T-helper 1 cell treated with Interleukin-12 subunit alpha and Interleukin-12 subunit beta and Interleukin-4 antibody, amounts not matched to agents 30 μg/mL and 1 μg/mL, for 36 hours (primary cell): Measurements from ENCODE around the gene WBP1L.
"Not testable (repeated sequence)": the region's sequence is repeated elsewhere in the genome, so short reads cannot be mapped to it uniquely, and the experiment has no call there.

ENCODE experiments used
- H3K27ac Mint-ChIP-seq: one replicate; pipeline ENCODE4 v1.8.0; 2021; ENCODE audit warnings: mild to moderate bottlenecking, mixed read lengths
- H3K27me3 Mint-ChIP-seq: one replicate; pipeline ENCODE4 v1.8.0; 2021; ENCODE audit warnings: low read depth, mixed read lengths
- H3K36me3 Mint-ChIP-seq: one replicate; pipeline ENCODE4 v1.8.0; 2021; ENCODE audit warnings: low read depth, mixed read lengths
- H3K4me1 Mint-ChIP-seq: one replicate; pipeline ENCODE4 v1.8.0; 2021; ENCODE audit warnings: low read depth, mixed read lengths
- H3K4me3 Mint-ChIP-seq: one replicate; pipeline ENCODE4 v1.8.0; 2021; ENCODE audit warnings: mild to moderate bottlenecking, moderate library complexity, mixed read lengths
- H3K9me3 Mint-ChIP-seq: one replicate; pipeline ENCODE4 v1.8.0; 2021; ENCODE audit warnings: mixed read lengths

The WBP1L gene

GRCh38 chr10:102735065-102735562 is 8.6 kb upstream of the WBP1L start:
- peaks cover 2% of the 10 kb centered on the region for H3K4me1 Mint-ChIP-seq
- H3K9me3 Mint-ChIP-seq: no peaks in the 10 kb centered on the region
- peaks cover 4% of the 10 kb centered on the region for H3K36me3 Mint-ChIP-seq
- H3K27ac Mint-ChIP-seq: peak overlapping the region; percentile 52
- H3K27me3 Mint-ChIP-seq: no peaks in the 10 kb centered on the region
- H3K4me3 Mint-ChIP-seq: no peak overlapping the region

DNA sequence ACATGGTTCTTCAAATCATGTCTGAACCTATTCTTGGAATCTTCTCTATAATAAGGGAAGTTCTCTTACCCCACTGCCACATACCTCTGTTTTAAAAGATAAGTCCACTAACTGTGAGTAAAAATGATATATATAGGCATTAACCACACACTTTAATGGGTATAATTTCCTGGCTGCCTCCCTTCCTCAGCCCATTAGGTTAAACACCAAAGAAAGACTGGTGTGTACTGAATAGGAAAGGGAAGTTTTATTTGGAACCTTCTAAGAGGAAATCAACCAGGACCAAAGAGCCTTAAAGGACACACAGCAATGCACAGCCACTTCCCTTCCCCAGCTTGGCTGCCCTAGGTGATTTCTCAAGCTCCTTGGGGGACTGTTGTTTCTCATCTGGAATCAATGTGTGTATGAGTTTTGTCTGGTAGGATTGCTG is 5.0 kb upstream of the WBP1L start:
- Mint-ChIP-seq H3K9me3 (peaks cover 6% of the 10 kb centered on the region), H3K4me3 (no peak overlapping the region), H3K36me3 (no peaks in the 10 kb centered on the region), H3K27me3 (no peaks in the 10 kb centered on the region), H3K27ac (no peak overlapping the region), H3K4me1 (peaks cover 7% of the 10 kb centered on the region)

- H3K36me3 Mint-ChIP-seq: peaks cover 4% of the 10 kb centered on the region
- no peaks in the 10 kb centered on the region for H3K27me3 Mint-ChIP-seq
- H3K4me3 Mint-ChIP-seq: no peak overlapping the region
- peaks cover 6% of the 10 kb centered on the region for H3K9me3 Mint-ChIP-seq
- peaks cover 19% of the 10 kb centered on the region for H3K4me1 Mint-ChIP-seq
- no peak overlapping the region for H3K27ac Mint-ChIP-seq
These were observed 3.5 kb upstream of the WBP1L start for GRCh38 chr10:102740229-102740628.

- Mint-ChIP-seq H3K9me3 (peaks cover 6% of the 10 kb centered on the region), H3K4me3 (no peak overlapping the region), H3K27ac (no peak overlapping the region), H3K4me1 (peaks cover 30% of the 10 kb centered on the region), H3K27me3 (no peaks in the 10 kb centered on the region), H3K36me3 (peaks cover 4% of the 10 kb centered on the region)
These were observed 2.0 kb upstream of the WBP1L start for GRCh38 chr10:102741726-102742237.

DNA sequence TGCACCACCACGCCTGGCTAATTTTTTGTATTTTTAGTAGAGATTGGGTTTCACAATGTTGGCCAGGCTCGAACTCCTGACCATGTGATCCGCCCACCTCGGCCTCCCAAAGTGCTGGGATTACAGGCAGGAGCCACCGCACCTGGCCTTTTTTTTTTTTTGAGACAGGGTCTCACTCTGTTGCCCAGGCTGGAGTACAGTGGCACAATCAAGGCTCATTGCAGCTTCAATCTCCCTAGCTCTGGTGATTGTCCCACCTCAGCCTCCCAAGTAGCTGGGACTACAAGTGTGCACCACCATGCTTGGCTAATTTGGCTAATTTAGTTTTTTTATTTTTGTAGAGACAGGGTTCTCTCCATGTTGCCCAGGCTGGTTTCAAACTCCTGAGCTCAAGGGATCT is 1.4 kb upstream of the WBP1L start:
- H3K36me3 Mint-ChIP-seq, H3K27me3 Mint-ChIP-seq, H3K27ac Mint-ChIP-seq, H3K4me3 Mint-ChIP-seq, H3K9me3 Mint-ChIP-seq: not testable (repeated sequence)
- H3K4me1 Mint-ChIP-seq: peaks cover 30% of the 10 kb centered on the region

GRCh38 chr10:102743078-102743587 is 615 bp upstream of the WBP1L start:
- H3K4me3 Mint-ChIP-seq: peak overlapping the region; percentile 47
- peak overlapping the region; percentile 90 for H3K27ac Mint-ChIP-seq
- peaks cover 4% of the 10 kb centered on the region for H3K36me3 Mint-ChIP-seq
- peaks cover 30% of the 10 kb centered on the region for H3K4me1 Mint-ChIP-seq
- peaks cover 6% of the 10 kb centered on the region for H3K9me3 Mint-ChIP-seq
- no peaks in the 10 kb centered on the region for H3K27me3 Mint-ChIP-seq

GRCh38 chr10:102744374-102745051 is 765 bp downstream of the WBP1L start:
- Mint-ChIP-seq H3K36me3 (peaks cover 9% of the 10 kb centered on the region), H3K9me3 (peaks cover 6% of the 10 kb centered on the region), H3K27ac (peak overlapping the region; percentile 90), H3K4me1 (peaks cover 36% of the 10 kb centered on the region), H3K27me3 (no peaks in the 10 kb centered on the region), H3K4me3 (peak overlapping the region; percentile 93)

DNA sequence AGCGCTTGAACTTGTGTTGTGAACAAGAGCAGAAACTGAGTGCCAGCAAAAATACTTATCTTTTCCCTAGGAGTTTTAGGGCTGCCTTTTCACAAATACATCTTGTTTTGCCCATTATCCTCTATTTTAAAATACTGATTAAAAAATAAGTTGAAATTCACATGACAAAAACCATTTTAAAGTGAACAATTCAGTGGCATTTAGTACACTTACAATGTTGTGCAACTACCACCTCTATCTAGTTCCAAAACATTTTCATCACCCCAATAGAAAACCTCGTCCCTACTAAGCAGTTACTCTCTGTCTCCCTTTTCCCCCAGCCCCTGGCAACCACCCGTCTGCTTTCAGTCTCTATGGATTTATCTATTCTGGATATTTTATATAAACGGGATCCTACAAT is 1.4 kb downstream of the WBP1L start:
- Mint-ChIP-seq H3K4me1 (peaks cover 36% of the 10 kb centered on the region), H3K36me3 (peaks cover 9% of the 10 kb centered on the region), H3K27ac (no peak overlapping the region), H3K27me3 (no peaks in the 10 kb centered on the region), H3K4me3 (peak overlapping the region; percentile 93), H3K9me3 (peaks cover 6% of the 10 kb centered on the region)

- Mint-ChIP-seq H3K27me3 (no peaks in the 10 kb centered on the region), H3K27ac (peak overlapping the region; percentile 26), H3K36me3 (peaks cover 12% of the 10 kb centered on the region), H3K4me1 (peaks cover 32% of the 10 kb centered on the region), H3K4me3 (no peak overlapping the region), H3K9me3 (no peaks in the 10 kb centered on the region)
These were observed 8.7 kb downstream of the WBP1L start for GRCh38 chr10:102752266-102752930.

- no peaks in the 10 kb centered on the region for H3K9me3 Mint-ChIP-seq
- H3K36me3 Mint-ChIP-seq: peaks cover 12% of the 10 kb centered on the region
- no peak overlapping the region for H3K27ac Mint-ChIP-seq
- peaks cover 32% of the 10 kb centered on the region for H3K4me1 Mint-ChIP-seq
- no peaks in the 10 kb centered on the region for H3K27me3 Mint-ChIP-seq
- no peak overlapping the region for H3K4me3 Mint-ChIP-seq
These were observed 9.4 kb downstream of the WBP1L start for GRCh38 chr10:102752934-102753664.

GRCh38 chr10:102753718-102754117 is 10.0 kb downstream of the WBP1L start:
- H3K4me3 Mint-ChIP-seq: no peak overlapping the region
- no peaks in the 10 kb centered on the region for H3K9me3 Mint-ChIP-seq
- H3K27ac Mint-ChIP-seq: no peak overlapping the region
- peaks cover 12% of the 10 kb centered on the region for H3K36me3 Mint-ChIP-seq
- H3K4me1 Mint-ChIP-seq: peaks cover 33% of the 10 kb centered on the region
- H3K27me3 Mint-ChIP-seq: no peaks in the 10 kb centered on the region

- Mint-ChIP-seq H3K9me3 (no peaks in the 10 kb centered on the region), H3K27ac (no peak overlapping the region), H3K27me3 (no peaks in the 10 kb centered on the region), H3K4me1 (peaks cover 23% of the 10 kb centered on the region), H3K36me3 (peaks cover 18% of the 10 kb centered on the region), H3K4me3 (no peak overlapping the region)
These were observed 13.6 kb downstream of the WBP1L start for GRCh38 chr10:102757323-102757722.

DNA sequence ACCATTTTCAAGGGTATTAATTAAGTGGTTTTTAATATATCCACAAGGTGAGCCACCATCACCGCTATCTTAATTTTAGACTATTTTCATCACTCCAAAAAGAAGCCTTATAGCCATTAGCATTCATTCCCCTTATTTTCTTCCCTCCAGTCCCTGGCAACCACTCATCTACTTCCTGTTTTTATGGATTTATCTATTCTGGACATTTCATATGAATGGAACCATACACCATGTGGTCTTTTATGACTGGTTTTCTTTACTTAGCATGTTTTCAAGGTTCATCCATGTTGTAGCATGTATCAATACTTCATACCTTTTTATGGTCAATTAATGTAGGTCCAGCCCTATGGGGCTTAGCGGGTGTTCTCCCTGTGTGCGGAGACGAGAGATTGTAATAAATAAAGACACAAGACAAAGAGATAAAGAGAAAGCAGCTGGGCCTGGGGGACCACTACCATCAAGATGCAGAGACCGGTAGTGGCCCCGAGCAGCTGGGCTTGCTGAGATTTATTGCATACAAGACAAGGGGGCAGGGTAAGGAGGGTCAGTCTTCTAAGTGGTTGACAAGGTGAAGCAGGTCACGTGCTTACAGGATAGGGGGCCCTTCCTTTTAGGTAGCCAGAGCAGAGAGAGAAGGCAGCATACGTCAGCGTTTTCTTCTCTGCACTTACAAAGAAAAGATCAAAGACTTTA is 14.6 kb downstream of the WBP1L start:
- H3K4me3 Mint-ChIP-seq: no peak overlapping the region
- H3K27me3 Mint-ChIP-seq: no peaks in the 10 kb centered on the region
- H3K9me3 Mint-ChIP-seq: no peaks in the 10 kb centered on the region
- H3K36me3 Mint-ChIP-seq: peaks cover 19% of the 10 kb centered on the region
- H3K27ac Mint-ChIP-seq: no peak overlapping the region
- H3K4me1 Mint-ChIP-seq: peaks cover 13% of the 10 kb centered on the region

GRCh38 chr10:102758933-102759262 is 15.2 kb downstream of the WBP1L start:
- H3K27ac Mint-ChIP-seq, H3K4me1 Mint-ChIP-seq, H3K27me3 Mint-ChIP-seq, H3K4me3 Mint-ChIP-seq, H3K9me3 Mint-ChIP-seq: not testable (repeated sequence)
- peaks cover 19% of the 10 kb centered on the region for H3K36me3 Mint-ChIP-seq
